Dermis microvascular lymphatic vessel endothelial cell (primary cell): ENCODE results near the gene PKNOX2. TPM values are rescaled to one million over a fixed set of nuclear protein-coding genes. Genes with fewer than 3 reads are reported as not detected.

Experiments used
- DNase-seq, 2 donors: peaks; one replicate each; pipeline versions ENCODE4 v3.0.0 to v3.0.0-alpha.2; 2010; ENCODE audit warnings: low read depth in 2 of 2
- total RNA-seq: library from RNA; depleted of rRNA; stranded (reverse); fragments of >200 nt; gene quantifications from 2 replicates; pipeline ENCODE4 v1.2.1, GENCODE V29; 2014

Gene PKNOX2
- total RNA-seq, 1 donor from 2014 or later, result not detected

DNA sequence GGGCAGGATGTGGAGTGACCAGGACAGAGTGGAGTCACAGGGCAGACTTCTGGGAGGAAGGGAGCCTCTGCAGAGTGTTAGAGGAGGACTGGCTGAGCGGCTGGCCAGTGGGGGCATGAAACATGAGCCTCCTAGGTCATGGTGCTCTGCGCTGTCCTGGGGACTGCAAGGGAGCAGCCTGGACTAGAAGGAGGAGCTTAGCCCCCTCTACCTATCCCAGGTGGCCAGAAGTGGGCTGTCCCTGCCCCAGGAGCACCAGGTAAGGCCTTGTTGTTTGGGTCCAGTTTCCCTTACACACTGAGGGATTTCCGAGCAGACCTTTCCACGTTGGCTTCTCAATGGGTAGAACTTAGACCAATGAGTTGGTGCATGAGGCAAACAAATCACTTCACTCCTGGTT, 7.4 kb downstream of the PKNOX2 start:
- no peak for DNase-seq

DNA sequence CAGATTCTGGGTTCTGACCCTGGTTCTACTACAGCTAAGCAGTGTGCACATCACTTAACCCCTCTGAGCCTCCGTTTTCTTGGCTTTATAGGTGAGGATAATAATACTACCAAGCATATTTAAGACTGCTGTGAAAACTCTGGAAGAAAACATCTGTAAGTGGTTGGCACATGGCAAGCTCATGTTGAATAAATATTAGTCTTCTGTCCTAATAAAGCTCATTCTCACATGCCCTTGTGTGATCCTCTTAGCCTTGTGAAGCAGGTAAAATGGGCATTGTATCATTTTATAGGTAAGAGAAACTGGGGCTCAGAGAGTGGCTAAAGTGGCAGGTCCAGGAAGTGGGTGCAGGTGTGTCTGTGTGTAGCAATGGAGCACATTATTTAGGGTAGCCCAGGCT, 8.5 kb downstream of the PKNOX2 start:
- no peak for DNase-seq

DNA sequence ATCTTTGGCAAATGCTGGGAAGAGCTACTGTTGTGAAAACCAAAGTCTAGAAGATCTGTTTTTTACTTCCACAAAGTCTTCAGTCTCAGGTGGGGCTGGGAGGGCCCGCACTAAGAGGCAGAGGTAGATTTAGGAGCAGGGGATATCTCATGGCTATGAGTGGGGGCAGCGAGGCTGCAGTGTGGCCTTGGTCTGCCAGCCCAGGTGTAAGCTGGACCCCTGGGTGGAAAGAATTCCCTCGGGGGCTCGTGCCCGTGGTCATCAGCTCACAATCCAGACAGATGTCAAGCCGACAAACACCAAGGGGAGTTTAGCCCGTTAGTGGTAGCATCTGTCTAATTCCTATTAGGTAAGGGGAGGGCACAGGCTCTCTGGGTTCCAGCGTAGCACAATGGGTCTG, 9.0 kb downstream of the PKNOX2 start:
- no peak for DNase-seq

DNA sequence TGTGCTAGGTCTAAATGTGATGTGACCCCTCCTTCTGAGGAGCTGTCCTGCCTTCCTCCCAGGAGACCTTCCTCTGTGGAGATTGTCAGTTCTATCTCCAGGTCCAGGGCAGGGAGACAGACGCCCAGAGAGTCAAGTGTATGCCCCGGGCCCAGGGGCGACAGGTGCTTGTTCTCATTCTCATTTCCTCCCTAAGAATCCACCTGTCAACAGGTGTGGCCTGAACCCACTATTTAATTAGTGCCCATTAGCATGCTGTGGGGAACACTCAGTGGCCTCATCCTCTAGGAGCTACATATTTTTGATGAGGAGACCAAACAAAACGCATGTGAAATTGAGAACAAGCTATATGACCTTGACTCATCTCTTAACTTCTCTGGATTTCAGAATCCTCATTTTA, 9.5 kb downstream of the PKNOX2 start:
- DNase-seq, result no peak

DNA sequence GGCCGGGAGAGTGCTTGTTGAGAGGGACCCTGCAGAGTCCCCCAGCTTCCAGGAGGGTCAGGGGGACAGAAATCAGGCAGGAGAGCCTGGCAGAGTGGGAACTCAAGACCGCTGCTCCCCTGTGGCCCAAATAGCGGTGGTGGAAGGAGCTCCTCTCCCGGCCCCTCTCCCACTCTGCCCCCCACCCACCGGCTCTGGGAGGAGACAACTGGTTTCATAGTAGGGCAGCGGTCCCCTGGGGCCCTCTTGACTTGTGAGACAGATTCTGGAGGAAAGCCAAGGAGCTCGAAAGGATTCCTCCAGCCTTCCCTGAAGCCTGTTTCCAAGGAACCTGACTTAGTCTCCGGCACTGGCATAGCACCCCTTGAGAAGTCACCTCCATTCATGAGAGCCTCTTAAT, 10.1 kb downstream of the PKNOX2 start:
- DNase-seq, result no peak

DNA sequence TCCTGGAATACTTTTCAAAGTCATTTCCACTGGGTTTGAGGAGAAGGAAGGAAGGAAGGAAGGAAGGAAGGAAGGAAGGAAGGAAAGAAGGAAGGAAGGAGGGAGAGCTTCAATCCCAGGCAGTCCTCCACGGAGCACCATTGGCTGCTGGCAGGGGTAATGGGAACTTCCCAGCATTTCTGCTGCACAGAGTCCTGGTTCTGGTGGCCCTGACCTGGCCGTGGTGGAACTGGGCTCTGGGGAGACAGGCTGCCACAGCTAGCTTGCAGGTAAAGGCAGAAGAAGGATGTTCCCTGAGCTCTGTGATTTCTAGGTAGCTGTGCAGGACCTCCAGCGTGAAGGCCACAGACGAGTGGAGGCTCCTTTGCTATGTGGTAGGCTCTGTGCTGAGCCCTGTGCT, 10.6 kb downstream of the PKNOX2 start:
- DNase-seq, result no peak

DNA sequence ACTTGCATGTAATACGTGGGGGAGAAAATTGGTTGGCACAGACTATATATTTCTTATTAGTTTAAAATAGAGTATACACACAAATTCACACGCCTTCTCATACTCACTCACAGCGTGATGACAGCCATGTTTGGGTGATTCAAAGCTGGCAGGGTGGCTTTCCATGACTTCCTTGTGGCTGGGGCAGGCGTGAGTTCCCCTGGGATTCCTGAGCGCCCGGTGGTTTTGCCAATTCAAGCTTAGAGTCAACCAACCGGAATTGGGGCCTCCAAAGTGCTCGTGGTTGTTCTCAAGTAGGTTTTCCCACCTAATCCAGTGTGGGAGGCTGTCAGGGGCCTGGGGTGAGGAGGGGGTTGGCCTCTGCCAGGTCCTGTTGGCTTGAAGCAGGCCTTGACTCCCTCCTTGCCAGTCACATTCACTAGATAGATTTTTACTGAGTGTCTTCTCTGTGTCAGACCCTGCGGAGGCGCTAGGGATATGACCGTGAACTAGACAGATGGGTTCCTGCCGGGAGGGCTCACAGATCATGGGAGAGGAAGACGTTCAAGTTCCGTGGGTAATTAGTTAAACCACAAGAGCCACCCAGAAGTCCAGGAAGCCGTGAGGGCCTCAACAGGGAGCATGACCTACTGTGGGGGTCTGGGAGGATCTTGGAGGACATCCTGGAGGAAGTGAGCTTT, 11.5 kb downstream of the PKNOX2 start:
- no peak for DNase-seq

DNA sequence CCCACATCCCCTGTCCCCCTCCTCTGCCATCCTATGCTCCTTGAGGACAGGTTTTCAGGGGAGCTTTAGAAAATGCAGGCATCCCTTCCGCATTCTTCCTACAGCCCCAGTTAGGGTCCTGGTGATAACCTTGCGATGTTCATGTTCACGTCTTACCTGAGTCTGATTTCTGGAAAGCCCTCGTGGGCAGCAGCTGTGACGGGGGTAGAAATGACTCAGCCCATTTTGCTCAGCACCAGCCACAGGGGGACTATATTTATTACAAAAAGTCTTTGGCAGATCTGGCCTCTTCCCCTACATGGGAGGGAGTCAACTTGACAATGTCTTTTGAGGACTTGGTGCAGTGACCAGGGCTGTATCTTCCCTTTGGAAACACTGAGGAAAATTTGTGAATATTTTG, 12.3 kb downstream of the PKNOX2 start:
- no peak for DNase-seq

DNA sequence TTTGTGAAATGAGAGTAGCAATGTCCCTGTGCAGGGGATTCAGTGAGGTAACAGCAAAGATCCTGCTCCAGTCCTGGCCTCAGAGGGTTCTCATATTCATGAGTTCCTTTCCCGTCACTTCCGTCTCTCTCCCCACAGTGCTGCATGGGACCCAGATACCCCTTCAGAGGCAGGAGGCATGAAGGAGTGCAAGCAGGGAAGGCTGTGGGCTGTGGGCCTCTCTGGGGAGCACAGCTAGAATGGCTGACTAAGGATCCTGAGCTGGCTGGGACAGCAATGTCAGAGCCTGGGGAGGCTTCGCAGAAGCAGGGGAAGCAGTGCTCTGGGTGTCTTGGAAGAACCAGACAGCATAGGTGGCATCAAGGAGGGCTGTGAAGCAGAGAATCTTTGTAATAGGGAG, 13.0 kb downstream of the PKNOX2 start:
- no peak for DNase-seq

DNA sequence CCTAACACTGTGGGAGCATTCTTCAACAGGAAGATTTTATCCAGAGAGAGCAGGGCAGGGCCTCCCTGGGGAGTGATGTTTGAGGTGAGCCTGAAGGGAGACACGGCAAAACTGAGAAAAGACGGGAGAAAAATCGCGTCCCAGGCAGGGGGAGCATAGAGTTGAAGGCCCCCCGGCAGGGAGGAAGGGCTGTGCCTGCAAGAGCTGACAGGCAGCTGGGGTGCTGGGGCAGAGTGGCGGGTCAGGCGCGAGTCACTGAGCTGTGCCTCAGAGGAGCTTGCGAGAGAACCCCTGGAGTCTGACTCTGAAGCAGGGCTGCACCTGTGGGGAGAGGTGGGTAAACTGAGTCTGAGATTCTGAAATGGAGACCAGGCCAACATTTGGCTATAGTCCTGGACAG, 14.8 kb downstream of the PKNOX2 start:
- no peak for DNase-seq

DNA sequence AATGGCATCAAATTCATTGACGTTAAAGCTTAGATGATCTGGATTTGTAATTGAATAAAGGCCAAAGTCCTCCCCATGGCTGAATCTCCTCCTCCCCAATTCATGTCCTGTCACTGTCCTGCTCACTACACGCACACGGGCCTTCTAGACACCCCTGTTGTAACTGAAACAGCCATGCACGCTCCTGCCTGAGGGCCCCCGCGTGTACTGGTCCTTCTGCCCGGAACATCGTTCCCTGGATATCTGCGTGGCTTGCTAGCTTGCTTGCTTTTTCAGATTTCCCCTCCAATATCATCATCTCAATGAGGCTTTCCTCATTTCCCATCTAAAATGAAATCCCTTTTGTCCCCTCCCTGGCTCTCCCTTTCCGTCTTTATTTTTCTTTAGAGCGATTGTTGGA, 15.3 kb downstream of the PKNOX2 start:
- no peak for DNase-seq

DNA sequence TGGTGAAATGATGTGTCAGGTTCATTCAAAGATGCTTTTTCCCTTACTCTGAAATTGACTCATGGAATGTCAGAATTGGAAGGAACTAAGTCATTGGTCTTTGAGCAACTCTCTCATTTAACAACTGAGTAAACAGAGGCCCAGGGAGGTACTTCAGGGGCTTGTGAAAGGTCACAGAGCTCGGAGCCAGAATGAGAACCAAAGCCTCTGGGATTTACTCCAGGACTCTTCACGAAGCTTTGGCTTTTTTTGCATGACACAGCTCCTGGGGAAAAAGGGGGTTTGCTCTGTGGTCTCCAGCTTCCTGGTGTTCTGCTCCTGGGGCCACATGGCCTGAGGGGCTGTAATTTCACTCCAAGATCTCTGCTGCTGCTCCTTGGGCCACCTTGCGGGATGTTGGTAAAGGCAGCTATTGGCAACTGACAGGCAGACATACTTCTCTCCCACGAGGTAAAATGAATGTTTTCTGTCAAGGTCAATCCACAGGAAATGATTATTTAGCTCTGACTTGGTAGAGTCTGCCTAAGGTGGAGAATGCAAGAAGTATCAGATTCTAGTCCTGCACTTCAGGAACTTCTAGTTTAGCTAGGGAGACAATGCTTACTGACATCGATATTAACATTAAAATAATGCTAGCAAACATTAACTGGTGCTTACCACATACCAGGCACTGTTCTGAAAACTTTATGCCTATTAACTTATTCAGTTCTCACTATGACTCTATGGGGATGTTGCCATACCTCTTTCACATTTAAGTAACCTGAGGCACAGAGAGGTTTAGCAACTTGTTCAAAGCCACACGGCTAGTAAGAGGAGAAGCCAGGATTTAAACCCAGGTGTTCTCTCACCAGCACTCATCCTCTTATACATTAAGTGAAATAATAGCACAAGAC, 16.1 kb downstream of the PKNOX2 start:
- no peak for DNase-seq

DNA sequence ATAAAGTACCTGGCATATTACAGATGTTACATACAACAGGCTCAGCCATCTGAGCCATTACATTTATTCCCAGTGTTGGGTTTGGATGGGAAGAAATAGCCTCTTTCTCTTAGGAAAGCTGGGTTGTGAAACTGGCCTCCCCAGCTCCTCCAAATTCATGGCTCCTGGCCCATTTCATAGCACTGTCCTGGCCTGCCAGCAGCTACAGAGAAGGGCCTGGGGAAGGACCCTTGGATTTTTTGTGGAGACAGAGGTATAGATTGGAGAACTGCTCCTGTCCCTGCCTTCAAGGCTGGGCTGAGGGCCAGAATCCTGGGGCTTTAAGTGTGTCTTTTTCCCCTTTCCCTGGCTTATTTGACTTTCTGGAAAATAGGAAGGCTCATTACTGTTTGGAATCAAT, 18.0 kb downstream of the PKNOX2 start:
- no peak for DNase-seq

DNA sequence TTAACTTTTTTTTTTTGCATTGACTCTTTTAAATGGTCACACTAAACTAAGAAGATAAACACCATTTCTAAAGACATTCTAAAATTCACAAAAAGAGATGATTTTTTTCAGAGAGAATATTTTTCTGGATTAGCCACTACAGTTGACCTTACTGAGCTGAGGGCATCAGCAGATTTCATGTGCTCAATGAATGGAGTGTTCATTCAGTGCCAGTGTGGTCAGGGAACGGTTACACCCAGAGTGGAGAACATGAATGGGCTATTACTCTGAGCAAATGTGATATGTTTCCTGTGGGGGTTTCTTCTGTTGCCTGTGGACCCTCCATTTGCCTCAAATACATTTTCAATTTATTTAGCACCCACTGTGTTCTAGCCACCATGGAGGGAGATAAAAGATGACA, 19.1 kb downstream of the PKNOX2 start:
- DNase-seq, result no peak

DNA sequence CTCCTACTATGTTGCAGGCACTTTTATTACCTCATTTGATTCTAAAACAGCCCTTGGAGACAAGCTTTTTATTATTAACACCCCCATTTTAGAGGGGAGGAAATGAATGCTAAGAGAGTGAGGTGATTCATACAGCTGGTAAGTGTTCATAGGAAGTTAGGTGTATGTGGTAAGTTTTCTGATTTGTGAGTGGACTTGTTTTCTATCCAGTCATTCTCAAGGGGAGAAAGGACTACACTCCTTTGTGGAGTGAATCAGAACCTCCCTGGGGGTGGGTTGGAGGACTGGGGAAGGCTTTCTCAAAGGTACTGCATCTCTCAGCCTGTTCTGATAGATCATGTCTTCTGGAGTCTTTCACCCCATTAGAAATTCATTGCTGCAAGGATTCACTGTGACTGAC, 23.5 kb downstream of the PKNOX2 start:
- no peak for DNase-seq

DNA sequence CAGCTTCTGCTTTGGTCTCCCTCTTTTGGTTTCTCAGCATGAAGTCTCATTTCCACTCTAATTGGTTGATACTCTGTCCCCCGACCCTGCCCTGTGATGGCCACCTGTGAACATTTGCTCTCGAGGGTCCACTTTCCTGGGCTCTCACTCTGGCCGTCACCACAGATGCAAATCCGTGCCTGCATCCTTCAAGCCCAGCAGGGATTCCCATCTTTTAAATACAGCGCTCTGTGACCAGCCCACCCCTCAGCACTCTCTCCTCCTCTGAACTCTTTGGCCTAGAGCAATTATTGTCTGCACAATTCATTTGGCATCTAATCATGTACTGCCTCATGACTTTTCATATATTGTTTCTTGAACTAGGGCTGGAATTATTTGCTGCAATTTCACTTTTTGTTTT, 26.0 kb downstream of the PKNOX2 start:
- DNase-seq, result no peak

DNA sequence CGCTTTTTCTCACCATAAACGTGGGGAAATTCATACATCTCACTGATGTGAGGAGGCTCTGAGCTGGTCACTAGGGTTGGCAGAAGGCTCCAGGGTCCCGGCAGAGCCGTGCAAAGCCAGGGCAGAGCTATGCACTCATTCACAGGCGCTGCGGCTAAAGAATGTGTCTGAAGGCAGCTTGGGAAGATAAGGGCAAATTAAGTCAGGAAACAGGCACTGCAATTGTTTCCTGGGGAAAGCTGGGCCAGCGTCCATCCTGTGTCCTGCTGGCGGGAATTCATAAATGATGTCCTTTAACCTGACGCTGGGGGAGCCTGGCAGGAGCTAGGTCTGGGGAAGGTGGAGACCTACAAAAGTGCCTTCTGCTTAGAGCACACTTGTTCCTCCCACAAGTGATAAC, 27.6 kb downstream of the PKNOX2 start:
- peak; percentile 51 to 84 for DNase-seq

DNA sequence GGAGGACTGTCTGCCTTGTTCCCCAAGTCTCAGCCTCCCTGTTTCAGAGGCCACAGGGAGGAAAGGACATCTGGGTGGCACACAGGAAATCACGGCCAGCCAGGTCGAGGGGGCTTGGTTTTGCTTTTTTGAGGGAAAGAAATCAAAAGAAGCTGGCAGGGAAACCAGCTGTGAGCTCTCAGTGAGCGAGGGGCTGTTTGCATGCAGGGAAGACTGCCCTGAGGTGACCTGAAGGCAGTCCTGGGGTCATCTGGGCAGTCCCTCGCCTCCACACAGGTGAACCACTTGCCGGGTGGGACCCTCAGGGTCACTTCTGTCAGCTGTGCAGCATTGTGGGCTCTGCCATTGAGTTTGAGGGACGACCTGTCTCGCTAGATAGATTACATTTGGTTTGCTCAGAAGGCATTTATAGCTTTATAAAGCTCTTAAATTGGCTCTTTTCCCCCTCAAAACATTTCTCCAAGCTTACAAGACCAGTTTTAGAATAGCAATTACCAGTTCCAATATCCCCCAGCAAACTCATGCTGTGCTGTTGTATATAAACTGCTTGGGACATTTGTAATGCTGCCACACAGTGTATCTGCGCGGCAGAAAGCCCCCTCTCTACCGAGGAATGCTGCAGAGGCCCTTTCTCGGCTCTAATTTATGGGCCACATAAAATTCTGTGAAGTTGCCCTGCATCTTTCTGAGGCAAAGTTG, 28.3 kb downstream of the PKNOX2 start:
- DNase-seq, result no peak

DNA sequence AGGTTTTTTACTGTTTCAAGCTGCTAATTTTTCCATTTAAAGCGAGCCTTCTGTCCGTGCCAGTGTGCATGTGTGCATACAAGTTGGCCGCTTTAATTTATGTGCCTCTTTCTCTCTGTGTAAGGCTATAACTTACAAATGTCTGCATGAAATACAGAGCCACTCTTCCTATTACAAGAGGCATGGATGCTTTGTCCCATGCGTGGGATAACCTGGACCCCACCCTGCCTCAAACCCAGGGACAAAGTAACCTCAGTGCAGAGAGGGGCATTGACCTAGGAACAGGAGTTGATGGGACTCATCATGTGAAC, 28.8 kb downstream of the PKNOX2 start:
- DNase-seq, result no peak

DNA sequence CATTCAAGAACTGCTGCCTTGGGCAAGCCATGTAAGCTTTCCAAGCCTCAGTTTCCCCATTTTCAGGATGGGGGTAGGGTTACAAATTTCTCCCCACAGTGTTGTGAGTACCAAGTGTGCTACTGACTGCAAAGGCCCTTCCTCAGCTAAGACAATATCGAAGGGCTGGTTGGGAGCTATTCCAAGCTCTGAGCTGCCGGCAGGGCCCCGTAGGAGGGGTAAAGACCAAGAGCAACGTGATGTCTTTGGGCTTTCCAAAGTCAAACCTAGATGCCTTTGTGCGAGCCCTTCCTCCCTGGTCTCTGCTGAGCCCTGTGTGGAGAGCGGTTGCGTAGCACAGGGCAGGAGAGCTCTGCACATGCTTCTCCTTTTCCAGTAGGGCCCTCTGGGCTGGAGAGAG, 29.3 kb downstream of the PKNOX2 start:
- DNase-seq, result no peak

DNA sequence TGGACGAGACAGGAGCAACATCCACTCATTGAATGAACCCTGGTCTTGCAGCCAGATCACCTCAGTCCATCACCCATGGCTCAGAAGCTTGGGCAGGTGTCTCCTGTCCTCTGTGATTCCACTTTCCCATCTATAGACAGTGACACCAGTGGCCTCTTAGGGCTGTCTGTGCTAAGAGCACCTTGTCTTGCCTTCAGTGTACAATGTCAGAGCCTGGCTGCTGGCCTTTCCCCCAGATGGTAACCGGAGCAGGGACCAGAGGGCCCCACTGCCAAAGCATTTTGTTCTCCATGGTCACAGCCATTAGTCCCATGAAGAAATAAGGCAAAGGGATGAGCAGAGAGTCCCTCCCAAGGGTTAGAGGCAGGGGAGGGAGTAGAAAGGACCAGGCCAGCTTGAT, 35.4 kb downstream of the PKNOX2 start:
- DNase-seq, result no peak

DNA sequence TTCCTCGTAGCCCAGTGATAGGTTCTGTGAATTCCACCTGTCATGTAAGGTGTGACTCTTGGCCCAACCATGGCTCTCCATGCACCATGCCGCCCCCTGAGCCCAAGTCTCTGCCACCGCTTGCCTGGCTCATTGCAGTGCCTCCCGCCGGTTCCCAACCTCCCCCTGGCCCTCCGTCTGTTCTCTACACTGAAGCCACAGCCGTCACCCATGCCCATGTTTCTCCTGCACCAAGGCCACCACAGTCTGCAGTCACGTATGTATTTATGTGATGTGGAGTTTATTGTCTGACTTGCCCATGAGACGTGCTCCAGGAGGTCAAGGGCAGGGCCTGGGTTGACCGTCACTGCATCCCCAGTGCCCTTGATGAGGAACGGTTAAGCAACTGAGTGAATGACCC, 35.9 kb downstream of the PKNOX2 start:
- no peak for DNase-seq
